Gastroesophageal sphincter (tissue), 4 donors: Measurements from ENCODE around the gene ADRM1. TPM values are rescaled to one million over a fixed set of nuclear protein-coding genes. Genes with fewer than 3 reads are reported as not detected.

Experiments
- ATAC-seq: fragments of 150-250 bp; one replicate; pipeline ENCODE4 v1.9.1; 2016; ENCODE audit warnings: mild to moderate bottlenecking, moderate library complexity
- H3K27ac ChIP-seq, 4 donors: fragments of 200-600 bp; sonication (generic) in 3 of 4; 1 replicate in 3 of 4; 2 replicates in 1 of 4; pipeline ENCODE4 v1.5.1; 2016 to 2019
- H3K27me3 ChIP-seq: fragments of 200-600 bp; sonication (generic); one replicate; pipeline ENCODE4 v1.5.1; 2019
- H3K36me3 ChIP-seq, 2 donors: fragments of 200-600 bp; sonication (generic); one replicate each; pipeline ENCODE4 v1.5.1; 2019; ENCODE audit warnings: control low read depth in 1 of 2
- H3K4me1 ChIP-seq, 3 donors: fragments of 200-600 bp; sonication (generic); 1 replicate in 2 of 3; 2 replicates in 1 of 3; pipeline ENCODE4 v1.5.1; 2016 to 2019; ENCODE audit warnings: control low read depth in 2 of 3
- H3K4me3 ChIP-seq, 2 donors: fragments of 200-600 bp; sonication (generic); one replicate each; pipeline ENCODE4 v1.5.1; 2019; ENCODE audit warnings: mild to moderate bottlenecking in 1 of 2, moderate library complexity in 1 of 2
- H3K9me3 ChIP-seq, 3 donors: fragments of 200-600 bp; sonication (generic); one replicate each; pipeline ENCODE4 v1.5.1; 2017 to 2019; ENCODE audit warnings: control low read depth in 2 of 3
- EP300 ChIP-seq: sonication (generic); formaldehyde crosslinking; IDR thresholded peaks from one replicate; pipeline ENCODE4 v1.6.1; 2017; ENCODE audit warnings: antibody characterized with exemption, mild to moderate bottlenecking
- POLR2A ChIP-seq, 2 donors: fragments of 450-650 bp; IDR thresholded peaks; one replicate each; pipeline ENCODE4 v1.6.1; 2017; ENCODE audit warnings: antibody characterized with exemption in 2 of 2, mild to moderate bottlenecking in 2 of 2, moderate library complexity in 1 of 2
- POLR2AphosphoS5 ChIP-seq: sonication (generic); formaldehyde crosslinking; IDR thresholded peaks from one replicate; pipeline ENCODE4 v1.6.1; 2017; ENCODE audit warnings: antibody characterized with exemption
- WGBS, 2 donors: methylation state at CpG; one replicate each; pipeline ENCODE4 v1.1.5; 2018; ENCODE audit warnings: low coverage in 1 of 2; 5-methylcytosine and 5-hydroxymethylcytosine counted together
- total RNA-seq, 4 donors: library from RNA; depleted of rRNA; stranded (reverse); fragments of >200 nt; gene quantifications; one replicate each; pipeline ENCODE4 v1.1.0, GENCODE V29; 2016
- TF ChIP-seq, protein P1 (sequence below), 4 experiments: fragments of 200-600 bp in 2 of 4; fragments of 450-650 bp in 2 of 4; sonication (generic) in 1 of 4; IDR thresholded peaks; one replicate each; pipeline ENCODE4 v1.5.1; 2017 to 2019; ENCODE audit warnings: antibody characterized with exemption in 4 of 4, mild to moderate bottlenecking in 2 of 4, moderate library complexity in 2 of 4

ADRM1 gene
- total RNA-seq, 4 donors from 2014 or later, result 131 to 182 (median 151) TPM

DNA sequence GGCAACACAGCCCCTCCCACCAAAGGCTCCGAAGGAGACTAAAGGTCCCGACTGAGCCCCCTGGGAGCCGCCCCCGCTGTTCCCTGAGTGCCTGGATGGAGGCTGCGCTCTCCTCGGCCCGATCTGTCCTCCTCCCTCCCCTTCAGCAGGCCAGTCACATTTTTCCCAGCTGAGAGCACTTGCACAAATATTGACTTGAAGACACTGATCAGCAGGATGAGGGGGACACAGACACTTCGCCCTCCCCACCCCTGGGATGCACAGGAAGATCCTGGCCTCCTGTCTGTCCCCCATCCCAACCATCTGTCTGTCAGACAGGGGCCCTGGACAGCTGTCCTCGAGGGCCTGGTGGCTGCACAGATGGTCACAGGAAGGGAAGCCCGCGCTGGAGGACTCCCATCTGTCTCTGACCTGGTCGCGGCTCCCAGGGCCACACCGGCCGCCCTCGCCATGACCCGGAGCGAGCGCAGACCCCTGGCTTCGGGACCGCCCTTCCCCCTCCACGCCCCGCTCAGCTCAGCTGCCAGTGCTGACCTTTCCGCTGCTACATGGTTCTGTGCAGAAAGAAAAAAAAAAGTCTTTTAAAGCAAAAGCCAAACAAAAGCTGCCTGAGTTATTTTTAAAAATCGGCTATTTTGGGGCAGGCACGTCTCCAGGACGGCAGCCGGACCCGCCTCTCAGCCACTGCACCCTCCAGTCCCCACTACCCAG, 53.2 kb downstream of the ADRM1 start:
- no peak for ATAC-seq
- H3K27ac ChIP-seq, result peak overlapping the region; percentile 64 to 94 (median 90)
- TF ChIP-seq POLR2AphosphoS5 (no peak), EP300 (no peak), POLR2A (IDR thresholded peaks at IDR 0.05) (no peak)
- TF ChIP-seq, protein P1, sequence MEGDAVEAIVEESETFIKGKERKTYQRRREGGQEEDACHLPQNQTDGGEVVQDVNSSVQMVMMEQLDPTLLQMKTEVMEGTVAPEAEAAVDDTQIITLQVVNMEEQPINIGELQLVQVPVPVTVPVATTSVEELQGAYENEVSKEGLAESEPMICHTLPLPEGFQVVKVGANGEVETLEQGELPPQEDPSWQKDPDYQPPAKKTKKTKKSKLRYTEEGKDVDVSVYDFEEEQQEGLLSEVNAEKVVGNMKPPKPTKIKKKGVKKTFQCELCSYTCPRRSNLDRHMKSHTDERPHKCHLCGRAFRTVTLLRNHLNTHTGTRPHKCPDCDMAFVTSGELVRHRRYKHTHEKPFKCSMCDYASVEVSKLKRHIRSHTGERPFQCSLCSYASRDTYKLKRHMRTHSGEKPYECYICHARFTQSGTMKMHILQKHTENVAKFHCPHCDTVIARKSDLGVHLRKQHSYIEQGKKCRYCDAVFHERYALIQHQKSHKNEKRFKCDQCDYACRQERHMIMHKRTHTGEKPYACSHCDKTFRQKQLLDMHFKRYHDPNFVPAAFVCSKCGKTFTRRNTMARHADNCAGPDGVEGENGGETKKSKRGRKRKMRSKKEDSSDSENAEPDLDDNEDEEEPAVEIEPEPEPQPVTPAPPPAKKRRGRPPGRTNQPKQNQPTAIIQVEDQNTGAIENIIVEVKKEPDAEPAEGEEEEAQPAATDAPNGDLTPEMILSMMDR (IDR thresholded peaks at IDR 0.05), result no peak
- H3K27me3 ChIP-seq, result no peaks in the 10 kb centered on the region
- WGBS, 2 donors, result 0% methylated on average over 8 of the region's 29 CpGs; no CpG with 5 or more reads in 1 of the 2 donors
- H3K9me3 ChIP-seq, result no peaks in the 10 kb centered on the region
- H3K36me3 ChIP-seq, result peaks cover 0 to 15% of the 10 kb centered on the region in 2 donors
- H3K4me3 ChIP-seq, result peak overlapping the region in 1 of 2 donors; percentile 33
- H3K4me1 ChIP-seq, result peaks cover 7 to 92% (median 76%) of the 10 kb centered on the region in 3 donors

- Histone ChIP-seq H3K4me1 (peaks cover 7 to 98% (median 83%) of the 10 kb centered on the region in 3 donors), H3K27ac (peak overlapping the region; percentile 64 to 94 (median 90)), H3K27me3 (no peaks in the 10 kb centered on the region), H3K36me3 (peaks cover 0 to 12% of the 10 kb centered on the region in 2 donors), H3K9me3 (no peaks in the 10 kb centered on the region), H3K4me3 (peak overlapping the region in 1 of 2 donors; percentile 33)
- no peak for ATAC-seq
- no peak for TF ChIP-seq EP300
- TF ChIP-seq, protein P1 (IDR thresholded peaks at IDR 0.05), result no peak
- TF ChIP-seq POLR2AphosphoS5, result no peak
- TF ChIP-seq POLR2A (IDR thresholded peaks at IDR 0.05), result no peak
- WGBS, 2 donors, result 20 to 50% methylated on average over 1 to 2 of the region's 17 CpGs
Observed at GRCh38 chr20:62356589-62357186, 53.9 kb downstream of the ADRM1 start.

DNA sequence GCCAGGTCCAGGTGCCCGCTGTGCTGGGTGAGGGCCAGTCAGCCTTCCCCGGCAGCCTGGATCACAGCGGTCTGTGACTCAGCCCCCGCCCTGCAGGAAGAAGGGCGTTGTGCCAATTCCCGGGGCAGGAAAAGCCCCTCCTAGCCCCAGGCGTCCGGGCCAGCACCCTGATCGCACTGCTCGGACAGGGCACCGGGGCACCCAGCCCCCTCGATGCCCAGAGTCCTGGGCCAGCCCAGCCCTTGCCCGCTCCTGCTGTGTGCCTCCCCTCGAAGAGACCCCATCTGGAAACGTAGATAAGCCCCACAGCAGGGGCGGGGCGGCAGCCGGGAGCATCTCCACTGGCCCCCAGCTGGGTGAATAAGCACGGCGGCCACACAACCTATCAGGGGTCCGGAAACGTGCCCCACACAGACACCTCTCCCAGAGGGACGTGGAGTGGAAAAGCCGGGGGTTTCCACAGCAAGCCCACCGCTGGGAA, 54.4 kb downstream of the ADRM1 start:
- Histone ChIP-seq H3K36me3 (peaks cover 0 to 8% of the 10 kb centered on the region in 2 donors), H3K27me3 (no peaks in the 10 kb centered on the region), H3K9me3 (no peaks in the 10 kb centered on the region), H3K4me3 (peak overlapping the region in 1 of 2 donors; percentile 33), H3K4me1 (peaks cover 7 to 98% (median 88%) of the 10 kb centered on the region in 3 donors), H3K27ac (peak overlapping the region; percentile 64 to 94 (median 90))
- WGBS, 2 donors, result 20% methylated on average over 1 of the region's 25 CpGs; no CpG with 5 or more reads in 1 of the 2 donors
- ATAC-seq, result peak; percentile 34
- TF ChIP-seq POLR2AphosphoS5, result peak; percentile 73
- no peak for TF ChIP-seq POLR2A (IDR thresholded peaks at IDR 0.05)
- TF ChIP-seq EP300, result no peak
- TF ChIP-seq, protein P1 (IDR thresholded peaks at IDR 0.05), result no peak

DNA sequence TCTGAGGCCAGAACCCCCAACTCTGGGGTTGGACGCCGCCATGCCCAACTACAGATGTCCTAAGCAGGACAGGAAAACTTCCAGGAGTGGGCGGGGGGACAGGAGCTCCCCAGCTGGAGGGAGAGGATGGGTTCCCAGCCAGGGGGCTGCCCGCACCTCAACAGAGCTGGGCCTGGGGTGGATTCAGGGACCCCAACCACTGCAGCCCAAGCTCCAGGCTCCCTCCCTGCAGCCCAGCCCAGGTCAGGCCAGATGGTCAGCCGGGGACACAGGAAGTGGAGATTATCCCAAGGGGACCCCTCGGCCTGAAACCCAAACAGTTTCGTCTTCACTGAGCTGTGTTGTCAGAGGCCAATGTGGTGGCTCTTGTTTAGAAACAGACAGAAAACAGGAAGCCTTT, 54.9 kb downstream of the ADRM1 start:
- TF ChIP-seq EP300, result no peak
- TF ChIP-seq POLR2AphosphoS5, result no peak
- no peak for TF ChIP-seq POLR2A (IDR thresholded peaks at IDR 0.05)
- TF ChIP-seq, protein P1 (IDR thresholded peaks at IDR 0.05), result no peak
- peaks cover 7 to 98% (median 92%) of the 10 kb centered on the region in 3 donors for H3K4me1 ChIP-seq
- 8% methylated on average over 2 of the region's 7 CpGs; no CpG with 5 or more reads in 1 of the 2 donors for WGBS, 2 donors
- H3K27ac ChIP-seq, result peak overlapping the region; percentile 64 to 94 (median 90)
- H3K36me3 ChIP-seq, result peaks cover 0 to 4% of the 10 kb centered on the region in 2 donors
- no peaks in the 10 kb centered on the region for H3K9me3 ChIP-seq
- no peaks in the 10 kb centered on the region for H3K27me3 ChIP-seq
- ATAC-seq, result no peak
- H3K4me3 ChIP-seq, result peak overlapping the region in 1 of 2 donors; percentile 33

Other genes with a start within 250 kb of the ADRM1 start
- gene TAF4, start 237.1 kb upstream of the ADRM1 start, total RNA-seq, result 10 to 100 TPM in 3 of 4 donors, 1 to 10 TPM in 1; 7.6 to 19.9 (median 15.5) TPM
- 10 to 100 TPM; 23.6 to 38.4 (median 35.3) TPM for gene LSM14B, start 180.5 kb upstream of the ADRM1 start, total RNA-seq
- gene PSMA7, start 159.6 kb upstream of the ADRM1 start, total RNA-seq, result 100 to 1,000 TPM; 253 to 352 (median 303) TPM
- gene SS18L1, start 159.2 kb upstream of the ADRM1 start, total RNA-seq, result 10 to 100 TPM in 2 of 4 donors, 1 to 10 TPM in 2; 6.8 to 12.3 (median 11.1) TPM
- 10 to 100 TPM; 23.7 to 31.3 (median 30.2) TPM for gene MTG2, start 120.0 kb upstream of the ADRM1 start, total RNA-seq
- gene HRH3, start 82.7 kb upstream of the ADRM1 start, total RNA-seq, result not detected
- gene OSBPL2, start 64.5 kb upstream of the ADRM1 start, total RNA-seq, result 10 to 100 TPM; 36.6 to 57.3 (median 46.7) TPM
- 100 to 1,000 TPM in 3 of 4 donors, 10 to 100 TPM in 1; 58.6 to 259 (median 172) TPM for gene LAMA5, start 64.3 kb downstream of the ADRM1 start, total RNA-seq
- gene RPS21, start 84.1 kb downstream of the ADRM1 start, total RNA-seq, result 1,000 to 10,000 TPM in 3 of 4 donors, 100 to 1,000 TPM in 1; 383 to 2,881 (median 2,372) TPM
- gene CABLES2, start 104.3 kb downstream of the ADRM1 start, total RNA-seq, result 1 to 10 TPM; 2.7 to 9.8 (median 3.8) TPM
- under 1 TPM in 1 of 4 donors, not detected in 3; 0.20 TPM for gene RBBP8NL, start 124.5 kb downstream of the ADRM1 start, total RNA-seq
- 1 to 10 TPM in 2 of 4 donors, under 1 TPM in 2; 0.31 to 2.2 (median 1.1) TPM for gene GATA5, start 173.0 kb downstream of the ADRM1 start, total RNA-seq